WTC11 (cell line): Measurements from ENCODE around the gene RAMP3. TPM values are rescaled to one million over a fixed set of nuclear protein-coding genes. Genes with fewer than 3 reads are reported as not detected.

ENCODE experiments used
- AFF4 ChIP-seq: sonication (generic); formaldehyde crosslinking; IDR thresholded peaks from 2 replicates; pipeline ENCODE4 v1.8.1; 2023; ENCODE audit warnings: mild to moderate bottlenecking, missing genetic modification reagents, borderline replicate concordance
- AR ChIP-seq: fragments of 250-450 bp; sonication (Bioruptor Pico); IDR thresholded peaks from 2 replicates; pipeline ENCODE4 v1.9.0; 2021; ENCODE audit warnings: mild to moderate bottlenecking
- ATF6 ChIP-seq: sonication (generic); formaldehyde crosslinking; IDR thresholded peaks from 2 replicates; pipeline ENCODE4 v1.8.1; 2023; ENCODE audit warnings: mild to moderate bottlenecking, missing genetic modification reagents
- CTCF ChIP-seq: fragments of 200-600 bp; IDR thresholded peaks from 2 replicates; pipeline ENCODE4 v1.8.0; 2022; ENCODE audit warnings: antibody characterized with exemption
- E2F1 ChIP-seq: sonication (generic); formaldehyde crosslinking; IDR thresholded peaks from 2 replicates; pipeline ENCODE4 v1.8.0; 2022; ENCODE audit warnings: mild to moderate bottlenecking, missing genetic modification reagents
- E2F5 ChIP-seq: sonication (generic); formaldehyde crosslinking; IDR thresholded peaks from 2 replicates; pipeline ENCODE4 v1.8.1; 2022; ENCODE audit warnings: mild to moderate bottlenecking, moderate library complexity, missing genetic modification reagents
- GRHL2 ChIP-seq: fragments of 250-450 bp; sonication (Bioruptor Pico); IDR thresholded peaks from 2 replicates; pipeline ENCODE4 v1.8.0; 2022; ENCODE audit warnings: mild to moderate bottlenecking, moderate library complexity; ENCODE audit not compliant: insufficient replicate concordance, severe bottlenecking
- IRF2 ChIP-seq: sonication (generic); formaldehyde crosslinking; IDR thresholded peaks from 2 replicates; pipeline ENCODE4 v1.8.0; 2022; ENCODE audit warnings: low read depth, missing genetic modification reagents, borderline replicate concordance
- NFYB ChIP-seq: sonication (generic); formaldehyde crosslinking; conservative IDR thresholded peaks from 2 replicates; pipeline ENCODE4 v1.8.0; 2022; ENCODE audit warnings: low read depth, missing genetic modification reagents
- SMAD4 ChIP-seq: sonication (generic); formaldehyde crosslinking; IDR thresholded peaks from 2 replicates; pipeline ENCODE4 v1.8.0; 2022; ENCODE audit warnings: mild to moderate bottlenecking, missing genetic modification reagents
- ZMAT4 ChIP-seq: fragments of 250-450 bp; sonication (Bioruptor Pico); IDR thresholded peaks from 2 replicates; pipeline ENCODE4 v1.9.0; 2021; ENCODE audit warnings: mild to moderate bottlenecking
- ZNF138 ChIP-seq: sonication (generic); formaldehyde crosslinking; conservative IDR thresholded peaks from 2 replicates; pipeline ENCODE4 v1.8.1; 2022; ENCODE audit warnings: mild to moderate bottlenecking, moderate library complexity, missing genetic modification reagents
- ZNF281 ChIP-seq: sonication (generic); formaldehyde crosslinking; IDR thresholded peaks from 2 replicates; pipeline ENCODE4 v1.8.0; 2023; ENCODE audit warnings: mild to moderate bottlenecking, missing genetic modification reagents
- ZNF396 ChIP-seq: fragments of 250-450 bp; sonication (Bioruptor Pico); IDR thresholded peaks from 2 replicates; pipeline ENCODE4 v1.8.0; 2021; ENCODE audit warnings: mild to moderate bottlenecking, moderate library complexity, borderline replicate concordance
- total RNA-seq: library from RNA; stranded (reverse); gene quantifications from 3 replicates; pipeline ENCODE4 v1.2.3, GENCODE V29; 2021

The RAMP3 gene
- total RNA-seq, 1 experiment from 2014 or later = 0.85 TPM

- TF ChIP-seq ZNF281 (CRISPR knock-in tag) = no peak
- no peak for TF ChIP-seq E2F5 (CRISPR knock-in tag)
- no peak for TF ChIP-seq NFYB (CRISPR knock-in tag)
- TF ChIP-seq AFF4 (CRISPR knock-in tag) = no peak
- TF ChIP-seq ATF6 (CRISPR knock-in tag) = no peak
- TF ChIP-seq ZNF138 (CRISPR knock-in tag) = no peak
- TF ChIP-seq ZMAT4 (CRISPR knock-in tag) = no peak
- no peak for TF ChIP-seq ZNF396
- no peak for TF ChIP-seq IRF2 (CRISPR knock-in tag)
- TF ChIP-seq SMAD4 (CRISPR knock-in tag) = no peak
- no peak for TF ChIP-seq CTCF
- TF ChIP-seq AR (CRISPR knock-in tag) = no peak
- no peak for TF ChIP-seq GRHL2
- no peak for TF ChIP-seq E2F1 (CRISPR knock-in tag)
- TF ChIP-seq, all 79 proteins: peak for 0
Measured at GRCh38 chr7:45185028-45185863, 27.7 kb downstream of the RAMP3 start (continued).
